Glomerular visceral epithelial cell (primary cell): ENCODE results near the gene PIANP.
A peak's percentile ranks its signal among the peaks of the same experiment; 100 is the strongest.
"Not testable (repeated sequence)": the region's sequence is repeated elsewhere in the genome, so short reads cannot be mapped to it uniquely, and the experiment has no call there.

ENCODE experiments used
- DNase-seq: peaks from one replicate; pipeline ENCODE4 v3.0.0-alpha.2; 2016; ENCODE audit errors: extremely low spot score

The PIANP gene

GRCh38 chr12:6708351-6708750, 7.7 kb upstream of the PIANP start:
- not testable (repeated sequence) for DNase-seq

- no peak for DNase-seq
Measured at GRCh38 chr12:6703631-6704030, 3.0 kb upstream of the PIANP start.

DNA sequence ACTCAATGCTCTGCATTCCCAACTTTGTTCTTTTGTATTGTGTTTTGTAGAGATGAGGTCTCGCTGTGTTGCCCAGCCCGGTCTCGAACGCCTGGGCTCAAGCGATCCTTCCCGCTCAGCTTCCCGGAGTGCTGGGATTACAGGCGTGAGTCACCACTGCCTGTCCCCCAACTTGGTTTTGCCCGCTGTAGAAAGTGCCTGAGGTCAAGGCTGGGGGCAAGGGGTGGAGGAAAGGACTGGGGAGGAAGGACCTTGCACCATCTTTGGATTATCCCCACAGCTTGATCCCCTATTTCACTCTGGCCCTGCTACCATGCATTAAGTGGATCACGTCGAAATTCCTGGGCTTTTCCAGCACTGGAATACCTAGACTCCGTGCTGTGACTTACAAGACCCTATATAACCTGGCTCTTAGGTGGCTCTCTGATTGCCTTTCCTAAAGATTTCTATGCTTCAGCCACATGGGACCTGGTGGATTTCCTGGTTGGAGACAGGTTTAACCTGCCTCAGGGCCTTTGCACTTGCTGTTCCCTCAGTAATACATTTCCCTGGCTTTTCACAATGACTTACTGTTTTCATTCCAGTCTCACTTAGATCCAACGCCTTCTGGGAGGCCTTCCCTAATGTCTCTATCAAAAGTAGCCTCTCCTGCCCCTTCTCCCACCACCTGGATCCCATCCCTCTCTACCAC, 608 bp upstream of the PIANP start:
- DNase-seq, result no peak

DNA sequence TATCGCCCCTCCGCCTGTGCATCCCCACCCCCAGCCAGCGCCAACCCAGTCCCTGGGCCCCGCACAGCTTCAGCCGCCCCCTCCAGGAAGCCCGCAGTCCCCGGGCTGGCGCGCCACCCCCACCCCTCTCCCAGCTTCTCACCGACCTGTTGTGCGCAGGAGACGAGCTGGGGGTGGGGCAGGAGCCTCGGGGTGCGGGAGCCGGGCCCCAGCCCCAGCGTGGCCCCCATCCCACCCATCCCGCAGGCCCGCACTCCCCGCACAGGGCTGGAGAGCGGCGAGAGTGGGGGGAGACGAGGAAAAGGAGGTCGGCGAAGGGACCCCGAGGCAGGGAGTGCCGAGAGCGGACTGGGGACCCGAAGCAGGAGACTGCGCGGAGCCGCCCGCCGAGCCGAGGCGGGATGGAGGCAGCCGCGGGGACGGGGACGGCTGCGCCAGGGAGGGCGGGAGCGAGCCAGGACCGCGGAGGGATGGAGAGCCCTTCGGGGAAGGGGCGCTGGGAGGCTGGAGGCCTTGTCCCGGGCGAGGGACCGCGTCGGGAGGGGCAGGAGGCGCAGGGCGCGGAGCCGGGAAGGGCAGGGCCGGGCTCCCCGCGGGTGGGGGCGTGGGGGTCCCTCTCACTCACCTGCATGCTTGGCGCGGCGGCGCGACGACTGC, 498 bp downstream of the PIANP start:
- DNase-seq, result no peak

DNA sequence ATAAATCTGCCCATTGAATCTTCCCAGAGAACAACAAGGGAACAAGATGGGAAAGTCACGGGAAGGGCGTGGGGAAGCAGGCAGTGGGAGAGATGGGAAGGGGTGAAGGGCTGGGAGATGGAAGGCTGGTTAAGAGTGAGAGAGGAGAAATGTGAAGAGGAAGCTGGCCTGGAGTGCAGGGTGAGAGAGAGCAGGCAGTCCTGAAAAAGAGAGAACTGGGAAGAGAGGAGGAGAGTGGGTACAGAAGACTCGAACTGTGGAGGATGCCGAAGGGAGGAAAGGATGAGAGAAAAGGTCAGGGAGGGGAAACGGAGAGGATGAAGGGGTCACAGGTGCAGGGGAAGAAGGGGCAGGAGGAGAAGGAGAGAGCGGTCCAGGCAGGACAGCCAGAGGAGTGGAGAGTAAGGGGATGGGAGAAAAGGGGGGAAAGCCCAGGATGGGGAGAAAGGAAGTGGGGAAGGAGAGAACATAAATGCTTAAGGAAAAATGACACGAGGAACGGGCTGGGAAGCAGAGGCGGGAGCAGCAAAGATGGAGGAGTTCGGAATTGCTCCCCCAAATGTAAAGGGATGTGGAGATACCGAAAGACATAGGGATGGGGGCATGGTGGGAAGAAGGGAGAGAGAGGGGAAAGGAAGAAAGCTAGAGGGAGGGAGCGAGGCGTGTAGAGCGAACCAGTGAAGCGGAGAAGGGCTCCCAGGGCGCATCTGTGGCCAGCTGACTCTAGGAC, 1.2 kb downstream of the PIANP start:
- DNase-seq, result peak; percentile 16

DNA sequence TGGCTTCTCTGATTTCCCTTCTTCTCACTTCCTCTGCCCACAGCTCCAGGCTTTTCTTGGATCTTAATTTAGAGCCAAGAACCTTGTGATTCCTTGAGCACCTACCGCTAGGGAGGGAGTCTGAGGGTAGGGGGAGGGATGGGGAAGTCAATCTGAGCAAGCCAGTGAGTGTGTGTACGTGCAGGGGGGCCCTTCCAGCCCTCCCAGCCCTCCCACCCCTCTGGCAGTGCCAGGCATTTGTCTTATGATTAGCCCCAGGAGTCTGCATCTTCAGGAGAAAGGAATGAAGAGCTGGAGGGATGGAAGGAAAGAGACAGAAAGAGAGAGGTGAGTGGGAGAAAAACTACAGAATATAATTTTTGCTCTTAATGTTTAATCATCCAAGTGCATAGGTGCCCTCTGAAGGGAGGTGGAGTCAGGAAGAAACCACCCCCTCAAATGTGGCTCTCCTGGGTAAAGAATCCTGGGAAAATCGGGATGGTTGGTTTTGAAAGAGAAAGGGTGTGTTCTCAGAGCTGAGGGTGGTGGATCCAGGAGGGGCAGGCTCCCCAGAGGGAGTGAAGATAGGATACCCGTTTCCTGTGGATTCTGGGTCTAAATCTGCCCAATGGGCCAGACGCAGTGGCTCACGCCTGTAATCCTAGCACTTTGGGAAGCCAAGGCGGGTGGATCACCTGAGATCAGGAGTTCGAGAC, 2.1 kb downstream of the PIANP start:
- DNase-seq, result no peak

- DNase-seq, result peak; percentile 67
Measured at GRCh38 chr12:6697584-6698351, 2.8 kb downstream of the PIANP start.

DNA sequence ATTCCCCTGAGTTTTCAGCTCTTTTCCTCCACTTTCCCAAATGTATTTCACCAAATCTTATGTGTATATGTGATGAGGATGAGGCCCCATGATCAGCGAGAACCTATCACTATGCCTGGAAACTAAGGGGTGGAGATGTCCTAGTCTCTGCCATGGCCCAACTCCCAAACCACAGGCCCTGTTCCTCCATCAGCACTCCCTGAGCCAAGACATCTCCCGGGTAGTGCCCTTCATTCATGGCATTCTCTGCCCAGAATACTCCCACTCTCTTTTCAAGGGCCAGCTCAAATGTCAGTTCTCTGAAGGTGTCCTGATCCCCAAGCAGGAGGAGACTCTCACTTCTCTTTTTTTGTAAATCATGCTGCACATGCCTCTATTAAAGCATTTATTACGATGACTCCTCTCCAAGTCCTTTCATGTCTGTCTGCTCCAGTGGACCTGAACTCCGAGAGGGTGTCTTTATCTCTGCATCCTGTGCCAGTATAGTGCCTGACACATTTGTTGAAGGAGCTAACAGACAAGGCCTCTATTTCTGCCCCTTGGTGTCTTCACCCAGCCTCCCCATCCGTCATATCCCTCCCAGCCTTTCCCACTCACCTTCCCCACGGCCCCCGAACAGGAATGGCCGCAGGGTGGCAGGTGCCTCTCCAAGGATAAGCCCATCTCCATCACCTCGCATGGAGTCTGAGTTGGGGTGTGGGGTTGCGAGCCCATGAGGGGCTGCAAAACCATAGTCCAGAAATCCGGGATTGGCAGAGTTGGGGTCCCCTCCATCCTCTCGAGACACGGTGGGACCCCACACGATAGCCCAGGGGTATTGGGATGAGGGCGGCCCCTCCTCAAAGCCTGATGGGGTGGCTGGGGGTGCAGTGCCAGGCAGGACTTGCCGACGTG, 3.7 kb downstream of the PIANP start:
- no peak for DNase-seq

- DNase-seq, result no peak
Measured at GRCh38 chr12:6695313-6696045, 5.1 kb downstream of the PIANP start.

DNA sequence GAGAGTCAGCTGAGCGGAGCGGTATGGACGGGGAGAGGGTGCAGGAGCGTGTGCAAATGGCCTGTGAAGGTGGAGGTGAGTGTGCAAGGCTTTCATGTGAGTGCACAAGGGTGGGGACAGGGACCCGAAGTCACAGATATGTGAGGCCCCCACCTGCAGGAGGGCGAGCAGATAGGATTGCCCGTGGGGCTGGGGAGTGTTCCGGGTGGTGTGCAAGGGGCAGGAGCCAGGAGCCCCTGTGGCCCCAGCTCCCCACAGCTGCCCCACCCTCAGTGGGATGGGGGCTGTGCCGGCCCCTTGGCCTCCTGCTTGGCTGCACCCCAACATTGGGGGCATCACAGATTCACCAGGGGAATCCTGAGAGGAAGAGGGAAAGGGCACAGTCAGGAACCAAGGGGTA, 5.9 kb downstream of the PIANP start:
- no peak for DNase-seq

DNA sequence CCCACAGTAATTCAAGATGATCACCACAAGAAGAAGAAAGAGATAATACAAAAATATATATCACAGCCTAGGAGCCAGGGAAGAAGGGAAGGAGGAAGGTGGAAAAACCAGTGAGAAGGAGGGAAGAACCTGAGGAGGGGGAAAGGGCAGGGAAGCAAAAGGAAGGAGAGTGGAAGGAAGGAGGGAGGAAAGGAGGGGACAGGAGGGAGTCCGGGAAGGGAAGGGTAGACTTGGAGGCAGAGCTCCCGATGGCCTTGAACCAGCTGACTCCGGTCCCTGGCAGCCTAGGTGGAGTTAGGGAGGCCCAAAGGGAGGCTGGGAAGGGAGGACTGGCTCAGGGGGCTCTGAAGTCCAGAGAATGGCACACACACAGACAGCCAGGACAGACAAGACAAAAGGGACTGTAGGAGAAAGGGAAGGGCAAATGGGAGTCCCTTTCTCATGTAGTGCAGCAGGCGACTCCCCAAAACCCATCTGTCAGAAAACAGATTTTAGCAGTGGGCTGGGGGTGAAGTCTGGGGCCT, 6.7 kb downstream of the PIANP start:
- no peak for DNase-seq

GRCh38 chr12:6692888-6693287, 7.7 kb downstream of the PIANP start:
- DNase-seq, result no peak

DNA sequence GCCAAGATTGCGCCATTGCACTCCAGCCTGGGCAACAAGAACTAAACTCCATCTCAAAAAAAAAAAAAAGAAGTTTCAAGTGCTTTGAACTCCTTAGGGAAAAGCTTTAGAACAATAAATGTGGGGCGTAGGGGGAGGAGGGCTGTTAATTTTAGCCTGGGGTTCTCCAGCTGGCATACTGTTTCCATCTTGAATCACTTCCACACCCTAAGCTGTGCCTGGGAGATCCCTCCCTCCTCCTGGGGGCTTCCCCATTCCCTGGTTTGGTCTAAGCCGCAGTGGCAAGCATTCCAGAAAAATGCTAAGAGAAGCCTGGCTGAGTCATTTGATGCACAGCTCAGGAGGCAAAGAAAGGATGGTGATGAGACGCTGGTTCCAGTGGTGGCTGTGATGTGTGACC, 9.1 kb downstream of the PIANP start:
- peak; percentile 58 for DNase-seq

GRCh38 chr12:6688999-6689882, 11.4 kb downstream of the PIANP start, which contains the start of gene ZNF384:
Gene ZNF384 (minus strand): TSS chr12:6689375. CDS start chr12:6679520, 9,855 bp downstream.
- peak; percentile 99 for DNase-seq

GRCh38 chr12:6688543-6688998, 12.0 kb downstream of the PIANP start:
- DNase-seq, result no peak

- no peak for DNase-seq
Measured at GRCh38 chr12:6685814-6686213, 14.8 kb downstream of the PIANP start.

GRCh38 chr12:6684609-6685008, 16.0 kb downstream of the PIANP start:
- no peak for DNase-seq

DNA sequence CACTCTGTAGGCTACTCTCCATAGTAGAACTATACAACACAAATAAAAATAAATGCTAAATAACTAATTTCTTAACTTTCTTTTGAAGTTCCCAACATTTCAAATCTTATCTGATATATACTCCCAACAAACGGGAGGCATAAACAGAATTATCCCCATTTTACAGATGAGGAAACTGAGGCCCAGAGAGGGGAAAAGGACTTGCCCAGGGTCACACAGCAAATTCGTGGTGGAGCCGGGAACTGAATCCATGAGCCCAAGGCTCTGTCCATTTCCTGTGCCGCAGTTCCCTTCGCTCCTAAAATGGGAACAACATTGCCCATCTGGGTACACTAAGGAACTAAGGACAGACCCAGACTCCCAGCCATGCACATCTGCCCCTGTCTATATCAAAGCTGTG, 23.7 kb downstream of the PIANP start:
- no peak for DNase-seq
